ENCODE measurements around the gene ARID3B. TPM values are rescaled to one million over a fixed set of nuclear protein-coding genes. Genes with fewer than 3 reads are reported as not detected.
"Not testable (repeated sequence)": the region's sequence is repeated elsewhere in the genome, so short reads cannot be mapped to it uniquely, and the experiment has no call there.

Gene ARID3B
- total RNA-seq, 5 donors from 2014 or later (not counting 1 experiment from before 2014, with no cell fraction given): 36.2 to 48.7 (median 42.9) TPM

GRCh38 chr15:74530771-74531143 lies 10.3 kb upstream of the ARID3B start:
- Histone ChIP-seq H3K4me3 (ENCODE audit: control insufficient read depth in 1 of 2, extremely low read depth in 1 of 2, low read length in 1 of 2) (no peak overlapping the region), H3K4me1 (ENCODE audit: control insufficient read depth in 1 of 2, extremely low read depth in 1 of 2, insufficient read depth in 2 of 2, low read length in 2 of 2) (no peaks in the 10 kb centered on the region), H3K27ac (ENCODE audit: low read length) (no peak overlapping the region), H3K9me3 (no peaks in the 10 kb centered on the region), H3K36me3 (ENCODE audit: control insufficient read depth in 2 of 2, extremely low read depth in 1 of 2, insufficient read depth in 1 of 2, low read length in 1 of 2) (no peaks in the 10 kb centered on the region), H3K27me3 (replicated peaks in 1 of 2; ENCODE audit: control insufficient read depth in 2 of 2, extremely low read depth in 1 of 2, insufficient read depth in 2 of 2, low read length in 1 of 2) (no peaks in the 10 kb centered on the region)
- ChIA-PET CTCF (no interaction called here), POLR2A (interaction anchor here in 1 of 2 donors (0.6 kb wide), 1 partner anchor 18 kb away, joined by 6 read pairs; no protein-coding TSS in a partner anchor)
- DNase-seq (no peak), ATAC-seq (replicated peaks in 1 of 4) (no peak)
- H3K27ac Mint-ChIP-seq: no peak overlapping the region
- H3K9me3 Mint-ChIP-seq: no peaks in the 10 kb centered on the region
- no peaks in the 10 kb centered on the region for H3K36me3 Mint-ChIP-seq
- no peaks in the 10 kb centered on the region for H3K4me1 Mint-ChIP-seq
- WGBS (ENCODE audit: insufficient coverage): no CpG with 5 or more reads among the region's 2 CpGs
- no peak overlapping the region for H3K4me3 Mint-ChIP-seq
- H3K27me3 Mint-ChIP-seq: no peaks in the 10 kb centered on the region

- Mint-ChIP-seq H3K9me3 (no peaks in the 10 kb centered on the region), H3K36me3 (no peaks in the 10 kb centered on the region), H3K27me3 (no peaks in the 10 kb centered on the region), H3K27ac (no peak overlapping the region), H3K4me1 (no peaks in the 10 kb centered on the region), H3K4me3 (no peak overlapping the region)
- ChIA-PET CTCF (no interaction called here), POLR2A (no interaction called here)
- DNase-seq (no peak), ATAC-seq (replicated peaks in 1 of 4) (no peak)
- no peaks in the 10 kb centered on the region for H3K9me3 ChIP-seq
- H3K4me3 ChIP-seq (ENCODE audit: control insufficient read depth in 1 of 2, extremely low read depth in 1 of 2, low read length in 1 of 2): no peak overlapping the region
- WGBS (ENCODE audit: insufficient coverage): 73% methylated on average over 4 of the region's 4 CpGs
- H3K4me1 ChIP-seq (ENCODE audit: control insufficient read depth in 1 of 2, extremely low read depth in 1 of 2, insufficient read depth in 2 of 2, low read length in 2 of 2): no peaks in the 10 kb centered on the region
- H3K36me3 ChIP-seq (ENCODE audit: control insufficient read depth in 2 of 2, extremely low read depth in 1 of 2, insufficient read depth in 1 of 2, low read length in 1 of 2): no peaks in the 10 kb centered on the region
- H3K27ac ChIP-seq (ENCODE audit: low read length): no peak overlapping the region
- H3K27me3 ChIP-seq (replicated peaks in 1 of 2; ENCODE audit: control insufficient read depth in 2 of 2, extremely low read depth in 1 of 2, insufficient read depth in 2 of 2, low read length in 1 of 2): no peaks in the 10 kb centered on the region
Measured at GRCh38 chr15:74531144-74531811, 9.7 kb upstream of the ARID3B start.

- 100% methylated on average over 1 of the region's 3 CpGs for WGBS (ENCODE audit: insufficient coverage)
- DNase-seq (no peak), ATAC-seq (replicated peaks in 1 of 4) (no peak)
- H3K4me1 Mint-ChIP-seq: peaks cover 10 to 13% (median 11%) of the 10 kb centered on the region in 3 donors
- H3K27ac Mint-ChIP-seq: no peak overlapping the region
- H3K4me3 Mint-ChIP-seq: no peak overlapping the region
- ChIA-PET CTCF (no interaction called here), POLR2A (no interaction called here)
- H3K36me3 ChIP-seq (ENCODE audit: control insufficient read depth in 2 of 2, extremely low read depth in 1 of 2, insufficient read depth in 1 of 2, low read length in 1 of 2): no peaks in the 10 kb centered on the region
- H3K36me3 Mint-ChIP-seq: no peaks in the 10 kb centered on the region
- H3K27me3 ChIP-seq (replicated peaks in 1 of 2; ENCODE audit: control insufficient read depth in 2 of 2, extremely low read depth in 1 of 2, insufficient read depth in 2 of 2, low read length in 1 of 2): no peaks in the 10 kb centered on the region
- H3K27me3 Mint-ChIP-seq: no peaks in the 10 kb centered on the region
- H3K4me1 ChIP-seq (ENCODE audit: control insufficient read depth in 1 of 2, extremely low read depth in 1 of 2, insufficient read depth in 2 of 2, low read length in 2 of 2): peaks cover 6 to 9% of the 10 kb centered on the region in 2 experiments
- no peak overlapping the region for H3K27ac ChIP-seq (ENCODE audit: low read length)
- H3K9me3 ChIP-seq: no peaks in the 10 kb centered on the region
- no peak overlapping the region for H3K4me3 ChIP-seq (ENCODE audit: control insufficient read depth in 1 of 2, extremely low read depth in 1 of 2, low read length in 1 of 2)
- no peaks in the 10 kb centered on the region for H3K9me3 Mint-ChIP-seq
Measured at GRCh38 chr15:74535388-74536084, 5.5 kb upstream of the ARID3B start.

- H3K4me1 Mint-ChIP-seq: peaks cover 23 to 33% (median 24%) of the 10 kb centered on the region in 3 donors
- DNase-seq: no peak
- no peaks in the 10 kb centered on the region for H3K36me3 ChIP-seq (ENCODE audit: control insufficient read depth in 2 of 2, extremely low read depth in 1 of 2, insufficient read depth in 1 of 2, low read length in 1 of 2)
- no peak overlapping the region for H3K27ac ChIP-seq (ENCODE audit: low read length)
- CTCF ChIA-PET: no interaction called here
- POLR2A ChIA-PET: no interaction called here
- no peak overlapping the region for H3K27ac Mint-ChIP-seq
- no peaks in the 10 kb centered on the region for H3K9me3 Mint-ChIP-seq
- no peaks in the 10 kb centered on the region for H3K27me3 Mint-ChIP-seq
- peak overlapping the region in 1 of 3 donors; percentile 30 for H3K4me3 Mint-ChIP-seq
- ATAC-seq (replicated peaks in 1 of 4): no peak
- 100% methylated on average over 1 of the region's 1 CpG for WGBS (ENCODE audit: insufficient coverage)
- peaks cover 13 to 15% of the 10 kb centered on the region in 2 experiments for H3K4me1 ChIP-seq (ENCODE audit: control insufficient read depth in 1 of 2, extremely low read depth in 1 of 2, insufficient read depth in 2 of 2, low read length in 2 of 2)
- H3K36me3 Mint-ChIP-seq: no peaks in the 10 kb centered on the region
- H3K27me3 ChIP-seq (replicated peaks in 1 of 2; ENCODE audit: control insufficient read depth in 2 of 2, extremely low read depth in 1 of 2, insufficient read depth in 2 of 2, low read length in 1 of 2): no peaks in the 10 kb centered on the region
- H3K9me3 ChIP-seq: no peaks in the 10 kb centered on the region
- no peak overlapping the region for H3K4me3 ChIP-seq (ENCODE audit: control insufficient read depth in 1 of 2, extremely low read depth in 1 of 2, low read length in 1 of 2)
Measured at GRCh38 chr15:74537736-74538135, 3.3 kb upstream of the ARID3B start.

- CTCF ChIA-PET; H3K27ac ChIP-seq (ENCODE audit: low read length); H3K36me3 Mint-ChIP-seq; H3K27me3 ChIP-seq (replicated peaks in 1 of 2; ENCODE audit: control insufficient read depth in 2 of 2, extremely low read depth in 1 of 2, insufficient read depth in 2 of 2, low read length in 1 of 2); POLR2A ChIA-PET; H3K9me3 Mint-ChIP-seq; H3K9me3 ChIP-seq; H3K4me3 ChIP-seq (ENCODE audit: control insufficient read depth in 1 of 2, extremely low read depth in 1 of 2, low read length in 1 of 2); ATAC-seq (replicated peaks in 1 of 4); H3K36me3 ChIP-seq (ENCODE audit: control insufficient read depth in 2 of 2, extremely low read depth in 1 of 2, insufficient read depth in 1 of 2, low read length in 1 of 2); H3K27me3 Mint-ChIP-seq; DNase-seq: not testable (repeated sequence)
- H3K4me1 ChIP-seq (ENCODE audit: control insufficient read depth in 1 of 2, extremely low read depth in 1 of 2, insufficient read depth in 2 of 2, low read length in 2 of 2): peaks cover 25 to 27% of the 10 kb centered on the region in 2 experiments
- WGBS (ENCODE audit: insufficient coverage): 96% methylated on average over 10 of the region's 12 CpGs
- Mint-ChIP-seq H3K4me1 (peaks cover 39 to 48% (median 39%) of the 10 kb centered on the region in 3 donors), H3K4me3 (peak overlapping the region; percentile 61 to 95 (median 75)), H3K27ac (peak overlapping the region; percentile 66 to 77)
Measured at GRCh38 chr15:74539521-74539920, 1.5 kb upstream of the ARID3B start.

- DNase-seq: peak in 4 of 35 experiments; percentile 1 to 15 (median 3)
- Mint-ChIP-seq H3K9me3 (no peaks in the 10 kb centered on the region), H3K27me3 (no peaks in the 10 kb centered on the region), H3K36me3 (no peaks in the 10 kb centered on the region), H3K4me3 (peak overlapping the region; percentile 94 to 96 (median 95)), H3K27ac (peak overlapping the region; percentile 92 to 96), H3K4me1 (peaks cover 46 to 55% (median 46%) of the 10 kb centered on the region in 3 donors)
- ChIA-PET POLR2A (interaction anchor here (0.6 to 0.7 kb wide), 2 partner anchors 76 to 914 kb away, joined by 3 read pairs; no protein-coding TSS in a partner anchor), CTCF (interaction anchor here (0.6 to 1.2 kb wide), 7 partner anchors 14 to 240 kb away, joined by 3 to 8 read pairs (median 4); partner anchors contain the start of gene UBL7 (in 1 of the 2))
- no peaks in the 10 kb centered on the region for H3K9me3 ChIP-seq
- peaks cover 25 to 27% of the 10 kb centered on the region in 2 experiments for H3K4me1 ChIP-seq (ENCODE audit: control insufficient read depth in 1 of 2, extremely low read depth in 1 of 2, insufficient read depth in 2 of 2, low read length in 2 of 2)
- H3K36me3 ChIP-seq (ENCODE audit: control insufficient read depth in 2 of 2, extremely low read depth in 1 of 2, insufficient read depth in 1 of 2, low read length in 1 of 2): peaks cover 0 to 4% of the 10 kb centered on the region in 2 donors
- peak overlapping the region; percentile 72 to 84 for H3K4me3 ChIP-seq (ENCODE audit: control insufficient read depth in 1 of 2, extremely low read depth in 1 of 2, low read length in 1 of 2)
- no peaks in the 10 kb centered on the region for H3K27me3 ChIP-seq (replicated peaks in 1 of 2; ENCODE audit: control insufficient read depth in 2 of 2, extremely low read depth in 1 of 2, insufficient read depth in 2 of 2, low read length in 1 of 2)
- H3K27ac ChIP-seq (ENCODE audit: low read length): peak overlapping the region; percentile 58
- peak in 1 of 4 experiments; percentile 4 for ATAC-seq (replicated peaks in 1 of 4)
- 9% methylated on average over 16 of the region's 17 CpGs for WGBS (ENCODE audit: insufficient coverage)
Measured at GRCh38 chr15:74540161-74540760, 759 bp upstream of the ARID3B start.
